Retinal pigment epithelial cell (primary cell): ENCODE results near the gene RBM11.

ENCODE experiments used
- DNase-seq: peaks from one replicate; pipeline ENCODE4 v3.0.0-alpha.2; 2010; ENCODE audit warnings: low read depth
- H3K4me3 ChIP-seq: 2 replicates; pipeline ENCODE4 v1.5.1; 2011; ENCODE audit warnings: mild to moderate bottlenecking, low read length, control low read depth, moderate library complexity
- TF ChIP-seq, protein P1 (sequence below): conservative IDR thresholded peaks from 2 replicates; pipeline ENCODE4 v1.5.1; 2011; ENCODE audit warnings: low read depth, low read length, control low read depth, inconsistent platforms

Gene RBM11

DNA sequence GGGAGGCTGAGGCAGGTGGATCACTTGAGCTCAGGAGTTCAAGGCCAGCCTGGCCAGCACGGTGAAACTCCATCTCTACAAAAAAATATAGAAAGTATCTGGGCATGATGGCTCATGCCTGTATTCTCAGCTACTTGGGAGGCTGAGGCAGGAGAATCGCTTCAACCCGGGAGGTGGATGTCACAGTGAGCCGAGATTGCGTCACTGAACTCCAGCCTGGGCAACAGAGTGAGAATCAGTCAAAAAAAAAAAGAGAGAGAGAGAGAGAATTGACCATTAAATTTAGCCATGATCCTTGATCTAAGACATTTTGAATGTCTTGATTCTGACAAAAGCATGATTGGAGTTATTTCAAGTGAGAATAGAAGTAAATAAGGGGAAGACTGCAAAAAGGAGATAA lies 19.1 kb downstream of the RBM11 start:
- TF ChIP-seq, protein P1, sequence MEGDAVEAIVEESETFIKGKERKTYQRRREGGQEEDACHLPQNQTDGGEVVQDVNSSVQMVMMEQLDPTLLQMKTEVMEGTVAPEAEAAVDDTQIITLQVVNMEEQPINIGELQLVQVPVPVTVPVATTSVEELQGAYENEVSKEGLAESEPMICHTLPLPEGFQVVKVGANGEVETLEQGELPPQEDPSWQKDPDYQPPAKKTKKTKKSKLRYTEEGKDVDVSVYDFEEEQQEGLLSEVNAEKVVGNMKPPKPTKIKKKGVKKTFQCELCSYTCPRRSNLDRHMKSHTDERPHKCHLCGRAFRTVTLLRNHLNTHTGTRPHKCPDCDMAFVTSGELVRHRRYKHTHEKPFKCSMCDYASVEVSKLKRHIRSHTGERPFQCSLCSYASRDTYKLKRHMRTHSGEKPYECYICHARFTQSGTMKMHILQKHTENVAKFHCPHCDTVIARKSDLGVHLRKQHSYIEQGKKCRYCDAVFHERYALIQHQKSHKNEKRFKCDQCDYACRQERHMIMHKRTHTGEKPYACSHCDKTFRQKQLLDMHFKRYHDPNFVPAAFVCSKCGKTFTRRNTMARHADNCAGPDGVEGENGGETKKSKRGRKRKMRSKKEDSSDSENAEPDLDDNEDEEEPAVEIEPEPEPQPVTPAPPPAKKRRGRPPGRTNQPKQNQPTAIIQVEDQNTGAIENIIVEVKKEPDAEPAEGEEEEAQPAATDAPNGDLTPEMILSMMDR, result no peak
- no peak for DNase-seq
- H3K4me3 ChIP-seq, result no peak overlapping the region

DNA sequence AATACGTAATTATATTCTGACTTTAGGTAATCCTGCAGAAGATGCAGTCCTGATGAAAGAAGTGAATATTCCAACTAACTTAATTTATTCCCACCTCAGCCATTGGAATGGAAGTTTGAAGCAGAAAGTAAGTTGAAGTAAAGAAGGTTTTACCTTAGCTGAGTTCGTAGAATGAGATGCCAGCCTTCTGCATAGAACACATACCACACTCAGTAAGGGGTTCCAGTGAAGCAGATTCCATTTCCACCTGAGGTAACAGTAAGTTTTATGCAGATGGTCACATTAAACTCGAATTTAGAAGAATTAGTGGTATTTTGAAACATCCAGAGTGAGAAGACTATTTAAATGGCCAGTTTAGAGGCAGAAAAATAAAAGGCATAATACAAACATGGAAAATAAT lies 20.2 kb downstream of the RBM11 start:
- TF ChIP-seq, protein P1, result no peak
- no peak for DNase-seq
- H3K4me3 ChIP-seq, result no peak overlapping the region

DNA sequence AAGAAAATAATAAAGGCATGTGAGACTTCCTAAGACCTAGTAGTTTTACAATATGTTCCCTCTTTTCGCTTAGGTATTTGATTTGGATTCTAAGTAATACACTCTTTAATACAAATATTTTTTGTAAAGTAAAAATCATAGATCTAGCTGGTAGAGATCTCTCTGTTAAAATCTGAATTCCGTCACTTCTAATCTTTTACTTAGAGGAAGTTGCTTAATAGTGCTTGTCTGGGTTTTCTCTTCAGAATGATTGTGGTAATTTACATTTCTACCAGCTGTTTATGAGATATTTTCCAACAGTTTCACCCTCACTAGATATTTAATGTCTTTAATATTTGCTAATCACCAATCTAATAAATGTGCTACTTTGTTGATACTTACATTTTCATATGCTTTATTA lies 23.3 kb downstream of the RBM11 start:
- H3K4me3 ChIP-seq, result no peak overlapping the region
- TF ChIP-seq, protein P1, result no peak
- DNase-seq, result no peak

DNA sequence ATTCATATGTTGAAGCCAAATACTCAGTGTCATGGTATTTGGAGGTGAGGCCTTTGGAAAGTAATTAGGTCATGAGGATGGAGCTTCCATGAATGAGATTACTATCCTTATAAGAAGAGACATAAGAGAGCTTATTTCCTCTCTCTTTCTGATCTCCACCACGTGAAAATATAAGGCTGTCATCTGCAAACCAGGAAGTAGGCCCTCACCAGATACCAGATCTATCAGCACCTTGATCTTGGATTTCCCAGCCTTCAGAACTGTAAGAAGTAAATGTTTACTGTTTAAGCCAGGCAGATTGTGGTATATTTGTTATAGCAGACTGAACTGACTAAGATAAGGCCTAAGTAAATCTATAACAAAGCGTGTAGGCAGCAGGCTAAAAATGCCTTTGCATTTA lies 25.3 kb downstream of the RBM11 start:
- DNase-seq, result no peak
- H3K4me3 ChIP-seq, result no peak overlapping the region
- TF ChIP-seq, protein P1, result no peak

DNA sequence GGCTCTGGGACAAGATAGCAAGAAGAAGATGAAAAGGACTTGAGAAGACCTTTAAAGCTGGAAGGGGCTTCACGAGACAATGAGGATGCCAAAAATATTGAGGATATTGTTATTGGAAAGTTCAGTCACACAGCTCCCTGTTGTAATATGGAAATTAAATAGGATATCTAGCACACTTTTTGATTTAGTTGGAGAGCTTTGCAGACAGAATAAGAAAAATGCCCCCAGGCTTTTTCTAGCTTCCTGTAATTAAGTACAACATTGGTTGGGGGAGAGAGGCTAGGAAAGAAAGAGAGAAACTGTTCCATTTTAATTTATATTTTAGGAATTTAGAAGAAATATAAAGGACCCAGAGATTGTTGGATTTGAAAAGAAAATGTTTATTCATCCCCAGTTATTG lies 27.5 kb downstream of the RBM11 start:
- no peak for DNase-seq
- no peak overlapping the region for H3K4me3 ChIP-seq
- TF ChIP-seq, protein P1, result no peak

DNA sequence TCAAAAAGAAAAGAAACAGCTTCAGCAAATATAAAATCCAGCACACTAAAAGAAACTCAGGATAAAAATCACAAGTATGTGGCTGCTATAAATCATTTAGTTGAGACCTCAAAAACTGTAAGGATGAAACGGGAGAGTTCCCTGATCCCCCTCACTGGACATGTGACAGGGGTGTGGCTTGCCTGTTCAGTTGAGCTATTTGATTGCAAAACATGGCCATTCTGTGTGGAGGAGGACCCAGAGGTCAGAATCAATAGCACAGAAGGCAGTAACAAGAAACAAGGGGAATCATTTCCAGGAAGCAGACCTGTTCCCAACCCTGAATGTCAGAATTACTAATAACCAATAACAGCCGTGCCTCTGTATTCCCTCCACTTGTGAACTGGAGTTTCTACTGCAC lies 27.9 kb downstream of the RBM11 start:
- H3K4me3 ChIP-seq, result no peak overlapping the region
- no peak for DNase-seq
- TF ChIP-seq, protein P1, result no peak

DNA sequence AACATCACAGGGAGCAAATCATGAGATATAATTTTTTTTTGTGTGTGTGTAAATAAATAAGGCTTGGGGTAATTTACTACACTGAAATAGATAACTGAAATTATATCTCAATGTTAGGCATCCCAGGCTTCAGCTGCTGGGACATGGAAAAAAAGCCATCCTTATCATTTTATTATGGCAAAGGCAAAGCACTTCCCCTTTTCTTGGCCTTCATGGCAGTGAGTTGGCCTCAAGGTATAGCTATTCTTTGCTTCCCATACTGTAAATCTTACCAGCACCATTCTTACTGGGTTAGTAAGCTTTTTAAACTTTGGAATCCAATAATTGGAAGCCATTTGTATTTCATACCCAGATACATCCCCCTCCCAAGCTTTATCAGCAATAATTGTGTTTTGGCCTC lies 29.0 kb downstream of the RBM11 start:
- TF ChIP-seq, protein P1, result no peak
- DNase-seq, result no peak
- no peak overlapping the region for H3K4me3 ChIP-seq
